ENCODE results near the gene SERPINB10. TPM values are rescaled to one million over a fixed set of nuclear protein-coding genes. Genes with fewer than 3 reads are reported as not detected.

The SERPINB10 gene
- total RNA-seq, 1 experiment from 2014 or later: not detected

GRCh38 chr18:63917817-63918216, 10.1 kb downstream of the SERPINB10 start:
- no peaks in the 10 kb centered on the region for H3K9me2 ChIP-seq (ENCODE audit: insufficient read depth)
- H3K4me1 ChIP-seq (ENCODE audit: control insufficient read depth in 1 of 2, insufficient read depth in 2 of 2, low read length in 2 of 2): no peaks in the 10 kb centered on the region
- no peak overlapping the region for H3K9ac ChIP-seq (ENCODE audit: low read length)
- H3K27me3 ChIP-seq (ENCODE audit: insufficient read depth, low read length): no peaks in the 10 kb centered on the region
- H3K79me2 ChIP-seq (ENCODE audit: insufficient read depth, low read length): no peaks in the 10 kb centered on the region
- H3K27ac ChIP-seq (ENCODE audit: low read depth, low read length): no peak overlapping the region
- DNase-seq (ENCODE audit: low read depth, low spot score): no peak
- no peak for ATAC-seq
- ChIA-PET POLR2A (no interaction called here), CTCF (no interaction called here), RAD21 (ENCODE audit: low non-redundant PET in 1 of 2, low total read pairs in 2 of 2, uncharacterized antibody in 2 of 2, unreplicated experiment in 2 of 2) (no interaction called here)
- H3K9me3 ChIP-seq (ENCODE audit: control insufficient read depth in 1 of 2, insufficient read depth in 1 of 2, low read depth in 1 of 2, low read length in 2 of 2): no peaks in the 10 kb centered on the region
- no peak overlapping the region for H2AFZ ChIP-seq (ENCODE audit: low read depth, low read length, poor library complexity, severe bottlenecking)
- no peak overlapping the region for H3K4me2 ChIP-seq (ENCODE audit: low read length)
- no TSS peak for BruUV-seq (replicated peaks)
- no peaks in the 10 kb centered on the region for H4K20me1 ChIP-seq (ENCODE audit: insufficient read depth)
- intact Hi-C loops (cut with micrococcal nuclease): no loop called here
- no peak for TF ChIP-seq ZFX (IDR thresholded peaks at IDR 0.05)
- no peak for TF ChIP-seq ELF1 (IDR thresholded peaks at IDR 0.05; ENCODE audit: borderline replicate concordance, low read depth)
- TF ChIP-seq SIN3A (IDR thresholded peaks at IDR 0.05; ENCODE audit: low read depth): no peak
- no peak for TF ChIP-seq ZNF274 (IDR thresholded peaks at IDR 0.05; ENCODE audit: low read depth, low read length)
- TF ChIP-seq YY1 (IDR thresholded peaks at IDR 0.05; ENCODE audit: extremely low read depth, insufficient replicate concordance, low read depth, low read length): no peak
- no peak for TF ChIP-seq SP1 (IDR thresholded peaks at IDR 0.05; ENCODE audit: low read depth)
- no peak for TF ChIP-seq CBX3 (IDR thresholded peaks at IDR 0.05; ENCODE audit: low read depth)
- no peak for TF ChIP-seq REST (IDR thresholded peaks at IDR 0.05; ENCODE audit: low read depth)
- TF ChIP-seq, protein P1, sequence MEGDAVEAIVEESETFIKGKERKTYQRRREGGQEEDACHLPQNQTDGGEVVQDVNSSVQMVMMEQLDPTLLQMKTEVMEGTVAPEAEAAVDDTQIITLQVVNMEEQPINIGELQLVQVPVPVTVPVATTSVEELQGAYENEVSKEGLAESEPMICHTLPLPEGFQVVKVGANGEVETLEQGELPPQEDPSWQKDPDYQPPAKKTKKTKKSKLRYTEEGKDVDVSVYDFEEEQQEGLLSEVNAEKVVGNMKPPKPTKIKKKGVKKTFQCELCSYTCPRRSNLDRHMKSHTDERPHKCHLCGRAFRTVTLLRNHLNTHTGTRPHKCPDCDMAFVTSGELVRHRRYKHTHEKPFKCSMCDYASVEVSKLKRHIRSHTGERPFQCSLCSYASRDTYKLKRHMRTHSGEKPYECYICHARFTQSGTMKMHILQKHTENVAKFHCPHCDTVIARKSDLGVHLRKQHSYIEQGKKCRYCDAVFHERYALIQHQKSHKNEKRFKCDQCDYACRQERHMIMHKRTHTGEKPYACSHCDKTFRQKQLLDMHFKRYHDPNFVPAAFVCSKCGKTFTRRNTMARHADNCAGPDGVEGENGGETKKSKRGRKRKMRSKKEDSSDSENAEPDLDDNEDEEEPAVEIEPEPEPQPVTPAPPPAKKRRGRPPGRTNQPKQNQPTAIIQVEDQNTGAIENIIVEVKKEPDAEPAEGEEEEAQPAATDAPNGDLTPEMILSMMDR (IDR thresholded peaks at IDR 0.05 in 2 of 3, conservative IDR thresholded peaks at IDR 0.05 in 1 of 3; ENCODE audit: borderline replicate concordance in 1 of 3, insufficient read depth in 1 of 3, low read depth in 2 of 3, low read length in 2 of 3): no peak
- no peak for TF ChIP-seq FOSL1 (IDR thresholded peaks at IDR 0.05; ENCODE audit: low read depth)
- H3K4me3 ChIP-seq (replicated peaks in 1 of 2; ENCODE audit: low read depth in 1 of 2, low read length in 2 of 2): no peak overlapping the region
- H3K36me3 ChIP-seq (ENCODE audit: control insufficient read depth in 1 of 2, insufficient read depth in 2 of 2, low read length in 2 of 2): no peaks in the 10 kb centered on the region
